Activated B cell treated with CpG ODN at 0.5 μM for 24 hours (primary cell): Measurements from ENCODE around the gene SYNPO2. TPM values are rescaled to one million over a fixed set of nuclear protein-coding genes. Genes with fewer than 3 reads are reported as not detected.

Experiments
- ATAC-seq: fragments of 200-7000 bp; cut with Tn5 transposase; one replicate; pipeline ENCODE4 v1.10.0; 2021; ENCODE audit warnings: low read depth, mild to moderate bottlenecking, moderate library complexity
- CTCF ChIA-PET: fragments of 350-600 bp; sonication (Branson Sonifier 250); formaldehyde crosslinking; loops from one replicate; lab custom pipeline; 2021; ENCODE audit warnings: antibody characterized with exemption; lab: Charles Lee
- POLR2A ChIA-PET: fragments of 350-600 bp; sonication (Branson Sonifier 250); formaldehyde crosslinking; loops from one replicate; lab custom pipeline; 2021; ENCODE audit warnings: antibody characterized with exemption; lab: Charles Lee
- DNase-seq: peaks from one replicate; pipeline ENCODE4 v3.0.0; 2022
- H3K27ac Mint-ChIP-seq: one replicate; pipeline ENCODE4 v1.8.0; 2020; ENCODE audit warnings: mixed read lengths
- H3K27me3 Mint-ChIP-seq: one replicate; pipeline ENCODE4 v1.8.0; 2021; ENCODE audit warnings: mixed read lengths
- H3K36me3 Mint-ChIP-seq: one replicate; pipeline ENCODE4 v1.8.0; 2021; ENCODE audit warnings: low read depth, mixed read lengths
- H3K4me1 Mint-ChIP-seq: one replicate; pipeline ENCODE4 v1.8.0; 2021; ENCODE audit warnings: mixed read lengths
- H3K4me3 Mint-ChIP-seq: one replicate; pipeline ENCODE4 v1.8.0; 2020; ENCODE audit warnings: mild to moderate bottlenecking, mixed read lengths
- H3K9me3 Mint-ChIP-seq: one replicate; pipeline ENCODE4 v1.8.0; 2020; ENCODE audit warnings: mixed read lengths
- CTCF ChIP-seq: fragments of 200-600 bp; IDR thresholded peaks from one replicate; pipeline ENCODE4 v1.8.0; 2022; ENCODE audit warnings: antibody characterized with exemption, mild to moderate bottlenecking
- intact Hi-C: fragments of 100-400 bp; cut with micrococcal nuclease; formaldehyde crosslinking; loops from one replicate; pipeline ENCODE4 v1.15.1; 2024
- total RNA-seq: library from RNA; stranded (reverse); gene quantifications from 2 replicates; pipeline ENCODE4 v1.2.3, GENCODE V29; 2022

SYNPO2 gene
- total RNA-seq, 1 donor from 2014 or later: 0.18 TPM

DNA sequence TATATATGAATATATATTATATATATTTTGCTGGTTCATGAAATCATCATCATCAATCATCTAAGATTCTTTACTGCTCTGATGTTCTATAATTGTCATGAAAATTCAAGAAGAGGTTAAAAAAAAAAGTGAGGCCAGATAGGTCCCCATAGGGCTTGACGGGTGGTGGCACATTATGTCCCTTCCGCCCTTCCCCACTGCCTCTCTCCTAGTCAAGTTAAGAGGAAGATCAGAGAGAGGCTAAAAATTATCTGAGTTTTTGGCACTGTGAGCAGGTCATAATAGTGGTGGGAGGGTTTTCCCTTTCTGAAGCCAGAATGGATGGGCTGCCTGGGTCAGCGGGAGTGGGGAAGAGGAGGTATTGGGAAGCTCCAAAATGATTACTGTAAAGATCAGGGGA, 5.4 kb downstream of the SYNPO2 start:
- Mint-ChIP-seq H3K36me3 (no peaks in the 10 kb centered on the region), H3K4me1 (peaks cover 8% of the 10 kb centered on the region), H3K9me3 (no peaks in the 10 kb centered on the region), H3K27ac (no peak overlapping the region), H3K4me3 (no peak overlapping the region), H3K27me3 (peaks cover 28% of the 10 kb centered on the region)
- ChIA-PET POLR2A (no interaction called here), CTCF (no interaction called here)
- DNase-seq (no peak), ATAC-seq (no peak)
- TF ChIP-seq CTCF: no peak
- intact Hi-C loops: no loop called here

GRCh38 chr4:118898221-118898620, 9.6 kb downstream of the SYNPO2 start:
- intact Hi-C loops: no loop called here
- no peak for DNase-seq
- Mint-ChIP-seq H3K27me3 (peaks cover 10% of the 10 kb centered on the region), H3K9me3 (no peaks in the 10 kb centered on the region), H3K36me3 (no peaks in the 10 kb centered on the region), H3K4me1 (no peaks in the 10 kb centered on the region), H3K27ac (no peak overlapping the region), H3K4me3 (no peak overlapping the region)
- ChIA-PET POLR2A (no interaction called here), CTCF (no interaction called here)
- ATAC-seq: no peak
- TF ChIP-seq CTCF: no peak

- H3K9me3 Mint-ChIP-seq: no peaks in the 10 kb centered on the region
- ATAC-seq (no peak), DNase-seq (no peak)
- H3K4me1 Mint-ChIP-seq: no peaks in the 10 kb centered on the region
- H3K27me3 Mint-ChIP-seq: peaks cover 7% of the 10 kb centered on the region
- no peak overlapping the region for H3K27ac Mint-ChIP-seq
- ChIA-PET POLR2A (no interaction called here), CTCF (no interaction called here)
- H3K4me3 Mint-ChIP-seq: no peak overlapping the region
- intact Hi-C loops: no loop called here
- TF ChIP-seq CTCF: no peak
- no peaks in the 10 kb centered on the region for H3K36me3 Mint-ChIP-seq
These were observed 10.1 kb downstream of the SYNPO2 start for GRCh38 chr4:118898684-118899138.

DNA sequence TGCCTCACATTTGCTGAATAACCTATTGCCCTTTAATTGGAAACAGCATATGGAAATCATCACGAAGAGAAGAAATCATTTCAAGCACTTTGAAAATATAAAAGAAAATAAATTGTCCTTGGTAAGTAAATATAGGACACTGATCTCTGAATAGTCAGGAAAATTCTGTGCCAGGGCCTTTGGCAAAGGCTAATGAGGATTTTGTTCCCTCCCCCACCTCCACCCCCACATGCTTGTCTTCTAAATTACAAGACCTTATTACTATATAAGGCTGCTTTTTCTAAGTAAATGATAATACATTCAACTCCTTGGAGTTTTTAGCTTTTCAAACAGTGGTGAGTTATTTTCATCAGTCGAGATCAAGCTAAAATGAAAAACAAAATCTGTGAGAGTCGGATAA, 15.8 kb downstream of the SYNPO2 start:
- peaks cover 8% of the 10 kb centered on the region for H3K27me3 Mint-ChIP-seq
- DNase-seq (no peak), ATAC-seq (no peak)
- no peaks in the 10 kb centered on the region for H3K9me3 Mint-ChIP-seq
- CTCF ChIA-PET: no interaction called here
- H3K36me3 Mint-ChIP-seq: no peaks in the 10 kb centered on the region
- intact Hi-C loops: no loop called here
- no peak for TF ChIP-seq CTCF
- H3K4me3 Mint-ChIP-seq: no peak overlapping the region
- H3K27ac Mint-ChIP-seq: no peak overlapping the region
- H3K4me1 Mint-ChIP-seq: no peaks in the 10 kb centered on the region
- POLR2A ChIA-PET: no interaction called here

DNA sequence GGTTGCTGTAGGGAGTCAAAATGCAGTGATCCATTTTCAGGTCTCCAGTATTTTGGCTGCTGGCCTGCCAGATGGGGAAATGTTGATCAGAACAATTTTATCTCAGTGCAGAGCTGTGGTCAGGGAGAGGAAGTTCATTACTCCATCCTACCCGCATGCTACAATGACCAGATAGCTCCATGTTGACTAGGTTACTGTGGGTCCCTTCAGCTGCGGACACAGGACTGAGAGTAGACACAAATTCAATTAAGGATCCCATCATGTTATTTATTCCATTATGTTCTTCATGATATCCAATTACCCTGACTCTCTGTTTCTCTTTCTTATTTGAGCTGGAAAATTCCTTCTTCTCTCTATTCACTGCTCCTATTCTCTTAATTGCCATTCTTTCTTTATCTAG, 16.3 kb downstream of the SYNPO2 start:
- no peak for DNase-seq
- H3K4me3 Mint-ChIP-seq: no peak overlapping the region
- ATAC-seq: no peak
- ChIA-PET POLR2A (no interaction called here), CTCF (no interaction called here)
- peaks cover 8% of the 10 kb centered on the region for H3K27me3 Mint-ChIP-seq
- intact Hi-C loops: no loop called here
- no peaks in the 10 kb centered on the region for H3K9me3 Mint-ChIP-seq
- no peaks in the 10 kb centered on the region for H3K36me3 Mint-ChIP-seq
- H3K4me1 Mint-ChIP-seq: no peaks in the 10 kb centered on the region
- no peak overlapping the region for H3K27ac Mint-ChIP-seq
- no peak for TF ChIP-seq CTCF
